GM12878 (cell line): ENCODE results near the gene UBE2E1. TPM values are rescaled to one million over a fixed set of nuclear protein-coding genes. Genes with fewer than 3 reads are reported as not detected.
A peak's percentile ranks its signal among the peaks of the same experiment; 100 is the strongest.

Experiments
- ATAC-seq: fragments of 200-7000 bp; cut with Tn5 transposase; 3 replicates; pipeline ENCODE4 v1.9.1; 2020; ENCODE audit warnings: mild to moderate bottlenecking, moderate library complexity
- BruUV-seq: library from RNA; stranded (reverse); fragments of 400-500 nt; replicated peaks from 2 replicates; lab custom pipeline; 2021; lab: Mats Ljungman, UMichigan
- CTCF ChIA-PET: fragments of 300-600 bp; sonication (Branson Sonifier 250); formaldehyde crosslinking; extraction: SDS; loops from one replicate; lab custom pipeline; 2021; ENCODE audit warnings: inconsistent platforms; lab: Yijun Ruan, JAX
- POLR2A ChIA-PET: fragments of 350-600 bp; formaldehyde crosslinking; extraction: SDS; loops from one replicate; lab custom pipeline; 2021; ENCODE audit warnings: inconsistent platforms; lab: Charles Lee
- RAD21 ChIA-PET: fragments of 300-600 bp; sonication (Branson Sonifier 250); formaldehyde crosslinking; loops from one replicate; lab custom pipeline; 2023; ENCODE audit warnings: antibody characterized with exemption; ENCODE audit not compliant: unreplicated experiment; lab: Charles Lee
- SMC1A ChIA-PET: fragments of 300-600 bp; sonication (Branson Sonifier 250); formaldehyde crosslinking; loops from one replicate; lab custom pipeline; 2023; ENCODE audit not compliant: unreplicated experiment, uncharacterized antibody; lab: Charles Lee
- DNase-seq: peaks from one replicate; pipeline ENCODE4 v3.0.0-alpha.2; 2011; ENCODE audit warnings: low read depth, low spot score
- FAIRE-seq: peaks from 3 replicates; lab custom pipeline; 2011; peaks lifted over from hg19 to GRCh38; lab: Jason Lieb, UNC
- H2AFZ ChIP-seq: 2 replicates; pipeline ENCODE4 v1.6.0; 2011; ENCODE audit warnings: low read depth, low read length, control low read depth; ENCODE audit not compliant: control insufficient read depth
- H3K27ac ChIP-seq: 2 replicates; pipeline ENCODE4 v1.5.1; 2011; ENCODE audit warnings: control low read depth; ENCODE audit not compliant: control insufficient read depth, insufficient read depth
- H3K27me3 ChIP-seq, 2 experiments: replicated peaks in 1 of 2; 2 replicates each; pipeline versions ENCODE4 v1.6.0 to v1.6.1; 2011; ENCODE audit warnings: low read length in 1 of 2; ENCODE audit not compliant: control insufficient read depth in 2 of 2, insufficient read depth in 2 of 2
- H3K36me3 ChIP-seq, 2 experiments: 2 replicates each; pipeline ENCODE4 v1.5.1; 2011; ENCODE audit warnings: low read length in 1 of 2; ENCODE audit not compliant: control insufficient read depth in 2 of 2, insufficient read depth in 2 of 2
- H3K4me1 ChIP-seq: 2 replicates; pipeline ENCODE4 v1.6.1; 2011; ENCODE audit warnings: mild to moderate bottlenecking, low read length, moderate library complexity, mixed read lengths; ENCODE audit not compliant: control insufficient read depth, insufficient read depth
- H3K4me2 ChIP-seq: 2 replicates; pipeline ENCODE4 v1.6.0; 2011; ENCODE audit warnings: control low read depth; ENCODE audit not compliant: control insufficient read depth, insufficient read depth
- H3K4me3 ChIP-seq: fragments of 200-600 bp; sonication (generic); 2 replicates; pipeline ENCODE4 v1.5.1; 2016
- H3K79me2 ChIP-seq: 2 replicates; pipeline ENCODE4 v1.6.0; 2011; ENCODE audit warnings: low read length; ENCODE audit not compliant: control insufficient read depth, insufficient read depth
- H3K9ac ChIP-seq: 2 replicates; pipeline ENCODE4 v1.8.0; 2011; ENCODE audit warnings: low read length, control low read depth, mixed read lengths; ENCODE audit not compliant: control insufficient read depth, insufficient read depth
- H3K9me3 ChIP-seq: replicated peaks from 3 replicates; pipeline ENCODE4 v1.5.1; 2011; ENCODE audit warnings: mild to moderate bottlenecking, low read length; ENCODE audit not compliant: control insufficient read depth, insufficient read depth
- H4K20me1 ChIP-seq: 2 replicates; pipeline ENCODE4 v1.6.0; 2011; ENCODE audit not compliant: control insufficient read depth, insufficient read depth
- EP300 ChIP-seq, 2 experiments: fragments of 150-350 bp in 1 of 2; IDR thresholded peaks; 2 replicates each; pipeline ENCODE4 v1.6.1; 2011 to 2012; ENCODE audit warnings: low read depth in 2 of 2, low read length in 2 of 2, borderline replicate concordance in 1 of 2, improper control_type of control experiment in 1 of 2, inconsistent platforms in 1 of 2; ENCODE audit not compliant: control insufficient read depth in 1 of 2
- HDAC6 ChIP-seq: fragments of 200-600 bp; sonication (generic); IDR thresholded peaks from one replicate; pipeline ENCODE4 v1.8.0; 2017; ENCODE audit warnings: antibody characterized with exemption; ENCODE audit not compliant: unreplicated experiment
- IRF3 ChIP-seq: fragments of 450-650 bp; IDR thresholded peaks from 2 replicates; pipeline ENCODE4 v1.6.1; 2014; ENCODE audit warnings: mild to moderate bottlenecking
- WGBS: methylation state at CpG from one replicate; pipeline ENCODE4 v1.1.6; 2016; ENCODE audit warnings: low lambda C conversion rate; ENCODE audit not compliant: insufficient replicate concordance, insufficient coverage; ENCODE audit errors: missing lambda C conversion rate; 5-methylcytosine and 5-hydroxymethylcytosine counted together
- in situ Hi-C: fragments of 300-500 bp; cut with MboI; formaldehyde crosslinking; loops from 9 replicates; pipeline ENCODE4 v1.14.3; 2018; ENCODE audit warnings: mixed read lengths
- intact Hi-C: fragments of 100-400 bp; cut with micrococcal nuclease; formaldehyde crosslinking; loops from one replicate; pipeline ENCODE4 v1.14.2; 2022; ENCODE audit not compliant: unreplicated experiment
- polyA plus RNA-seq, 11 experiments: library from polyadenylated mRNA; depleted of rRNA in 4 of 11; unstranded in 6 of 11; stranded (reverse) in 5 of 11; fragments of >200 nt; fragmentation: Nextera tagmentation in 4 of 11; fragmentation: Illumina TruSeq in 1 of 11; extraction: Ambion mirVana in 4 of 11; extraction: Trizol in 1 of 11; gene quantifications; 1 replicate in 1 of 11; 2 replicates in 10 of 11; pipeline versions ENCODE4 v1.2.1 to v1.2.3, GENCODE V29; 2011 to 2016; ENCODE audit warnings: inconsistent platforms in 2 of 11, missing spikeins in 2 of 11, low read depth in 1 of 11
- total RNA-seq, 4 experiments: library from RNA; depleted of rRNA in 3 of 4; stranded (reverse); fragments of >200 nt in 3 of 4; fragmentation: Illumina TruSeq in 1 of 4; extraction: Trizol in 1 of 4; gene quantifications; 2 replicates each; pipeline versions ENCODE4 v1.2.1 to v1.2.3, GENCODE V29; 2013 to 2021

The UBE2E1 gene
- total and polyA plus RNA-seq, 10 of the 15 experiments (the other 5 are each of a cell fraction or from before 2014, with no cell fraction given) = 18.7 to 425 (median 147) TPM

DNA sequence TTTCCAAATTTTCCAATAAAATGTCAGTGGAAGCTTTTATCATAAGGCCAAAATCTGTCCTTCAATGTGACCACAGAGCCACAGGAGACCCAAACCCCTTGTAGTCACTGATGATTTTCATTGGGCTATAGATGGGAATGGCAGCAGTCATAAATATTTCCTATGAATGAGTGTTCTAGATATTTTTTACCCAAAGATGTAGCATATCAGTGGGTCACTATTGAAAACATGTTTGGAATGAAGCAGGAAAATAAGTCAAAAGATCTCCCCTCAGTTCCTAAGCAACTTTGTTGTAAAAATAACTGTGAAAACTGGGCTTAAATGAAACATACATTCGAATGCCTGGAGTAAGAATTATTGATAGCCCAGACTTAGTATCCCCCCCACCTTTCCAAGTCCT, 62.1 kb downstream of the UBE2E1 start:
- H3K4me2 ChIP-seq = no peak overlapping the region
- in situ Hi-C loops = no loop called here

More for the DNA sequence above, 62.1 kb downstream of the UBE2E1 start:
- POLR2A ChIA-PET = no interaction called here
- 95% methylated on average over 1 of the region's 1 CpG for WGBS
- Histone ChIP-seq H3K27ac (no peak overlapping the region; the same call in 1 of the 2 replicates), H3K4me1 (peaks cover 22% of the 10 kb centered on the region), H3K27me3 (no peaks in the 10 kb centered on the region), H3K36me3 (peaks cover 3 to 5% of the 10 kb centered on the region in 2 experiments; a peak in 2 of 4 replicates), H3K9me3 (no peaks in the 10 kb centered on the region), H2AFZ (no peak overlapping the region), H4K20me1 (no peaks in the 10 kb centered on the region), H3K9ac (no peak overlapping the region), H3K4me3 (no peak overlapping the region), H3K79me2 (peaks cover 60% of the 10 kb centered on the region)
- no peak for TF ChIP-seq HDAC6
- TF ChIP-seq EP300 (IDR thresholded peaks at IDR 0.05; ENCODE audit: borderline replicate concordance in 1 of 2, control insufficient read depth in 1 of 2, low read depth in 2 of 2, low read length in 2 of 2) = no peak
- no peak for TF ChIP-seq IRF3
- CTCF ChIA-PET = interaction anchor here (0.9 to 3.0 kb wide), 2 partner anchors 10 to 33 kb away, joined by 3 to 13 read pairs; no protein-coding TSS in a partner anchor
- BruUV-seq = TSS peak; percentile 24
- SMC1A ChIA-PET = interaction anchor here (1.6 to 3.8 kb wide), 4 partner anchors 31 to 59 kb away, joined by 3 to 24 read pairs (median 16); no protein-coding TSS in a partner anchor
- ATAC-seq = no peak
- RAD21 ChIA-PET = no interaction called here
- intact Hi-C loops = loop anchor here (2.0 to 5.0 kb wide), 3 partner anchors 36 to 105 kb away; partner anchors contain the start of gene UBE2E1
- no peak for FAIRE-seq
- no peak for DNase-seq
